ENCODE data around the gene PEX5L. TPM values are rescaled to one million over a fixed set of nuclear protein-coding genes. Genes with fewer than 3 reads are reported as not detected.

Gene PEX5L
- total and polyA plus RNA-seq, 2 donors (not counting 1 experiment from before 2014, with no cell fraction given) = not detected

DNA sequence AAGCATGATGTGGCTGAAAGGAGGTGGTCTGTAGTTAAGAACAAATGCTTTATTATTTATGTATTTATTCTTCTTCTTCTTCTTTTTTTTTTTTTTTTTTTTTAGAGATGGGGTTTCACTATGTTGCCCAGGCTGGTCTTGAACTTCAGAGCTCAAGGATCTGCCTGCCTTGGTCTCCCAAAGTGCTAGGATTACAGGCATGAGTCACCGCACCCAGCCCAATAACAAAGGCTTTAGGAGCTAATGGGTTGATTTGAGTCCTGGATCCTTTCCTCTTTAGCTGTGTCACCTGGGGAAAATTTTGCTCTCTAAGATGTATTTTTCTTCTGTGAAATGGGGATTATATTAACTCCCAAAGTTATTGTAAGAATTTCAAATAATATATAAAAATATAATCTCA is 168.8 kb downstream of the PEX5L start:
- no peak overlapping the region for H2AFZ ChIP-seq (ENCODE audit: insufficient read depth, low read depth, low read length, poor library complexity, severe bottlenecking)
- CTCF ChIA-PET = no interaction called here

GRCh38 chr3:179865861-179866505 is 170.8 kb downstream of the PEX5L start:
- Histone ChIP-seq H4K20me1 (ENCODE audit: control insufficient read depth, insufficient read depth, low read length, poor library complexity, severe bottlenecking) (no peaks in the 10 kb centered on the region), H3K9me3 (ENCODE audit: control extremely low read depth in 1 of 3, control insufficient read depth in 2 of 3, insufficient read depth in 1 of 3, low read length in 2 of 3) (no peaks in the 10 kb centered on the region), H3K27me3 (replicated peaks in 1 of 4; ENCODE audit: control extremely low read depth in 1 of 4, control insufficient read depth in 3 of 4, insufficient read depth in 4 of 4, low read length in 3 of 4) (no peaks in the 10 kb centered on the region), H3K9ac (ENCODE audit: low read length) (no peak overlapping the region), H2AFZ (ENCODE audit: insufficient read depth, low read depth, low read length, poor library complexity, severe bottlenecking) (no peak overlapping the region), H3K27ac (ENCODE audit: low read length in 2 of 2) (no peak overlapping the region), H3K4me1 (ENCODE audit: control insufficient read depth in 2 of 2, insufficient read depth in 2 of 2, low read length in 2 of 2) (no peaks in the 10 kb centered on the region), H3K79me2 (ENCODE audit: control insufficient read depth, insufficient read depth, low read length) (no peaks in the 10 kb centered on the region), H3K4me2 (replicated peaks; ENCODE audit: low read depth, low read length, poor library complexity, severe bottlenecking) (no peak overlapping the region), H3K36me3 (replicated peaks in 1 of 2; ENCODE audit: control extremely low read depth in 1 of 2, control insufficient read depth in 1 of 2, extremely low read depth in 1 of 2, insufficient read depth in 2 of 2, low read length in 1 of 2) (no peaks in the 10 kb centered on the region), H3K4me3 (ENCODE audit: control extremely low read depth in 1 of 5, extremely low read depth in 1 of 5, insufficient read depth in 1 of 5, low read depth in 2 of 5, low read length in 4 of 5) (no peak overlapping the region)
- Mint-ChIP-seq H3K4me1 (no peaks in the 10 kb centered on the region), H3K4me3 (no peak overlapping the region), H3K27ac (no peak overlapping the region), H3K9me3 (ENCODE audit: insufficient read depth) (no peaks in the 10 kb centered on the region), H3K27me3 (peaks cover 6% of the 10 kb centered on the region)
- WGBS (ENCODE audit: insufficient coverage) = 83% methylated on average over 1 of the region's 5 CpGs
- intact Hi-C loops (cut with micrococcal nuclease) = no loop called here
- DNase-seq (no peak), ATAC-seq (ENCODE audit: low read depth) (no peak)
- ChIA-PET CTCF (interaction anchor here (0.7 kb wide), 1 partner anchor 204 kb away, joined by 3 read pairs; no protein-coding TSS in a partner anchor), POLR2A (no interaction called here)
- TF ChIP-seq, protein P1, sequence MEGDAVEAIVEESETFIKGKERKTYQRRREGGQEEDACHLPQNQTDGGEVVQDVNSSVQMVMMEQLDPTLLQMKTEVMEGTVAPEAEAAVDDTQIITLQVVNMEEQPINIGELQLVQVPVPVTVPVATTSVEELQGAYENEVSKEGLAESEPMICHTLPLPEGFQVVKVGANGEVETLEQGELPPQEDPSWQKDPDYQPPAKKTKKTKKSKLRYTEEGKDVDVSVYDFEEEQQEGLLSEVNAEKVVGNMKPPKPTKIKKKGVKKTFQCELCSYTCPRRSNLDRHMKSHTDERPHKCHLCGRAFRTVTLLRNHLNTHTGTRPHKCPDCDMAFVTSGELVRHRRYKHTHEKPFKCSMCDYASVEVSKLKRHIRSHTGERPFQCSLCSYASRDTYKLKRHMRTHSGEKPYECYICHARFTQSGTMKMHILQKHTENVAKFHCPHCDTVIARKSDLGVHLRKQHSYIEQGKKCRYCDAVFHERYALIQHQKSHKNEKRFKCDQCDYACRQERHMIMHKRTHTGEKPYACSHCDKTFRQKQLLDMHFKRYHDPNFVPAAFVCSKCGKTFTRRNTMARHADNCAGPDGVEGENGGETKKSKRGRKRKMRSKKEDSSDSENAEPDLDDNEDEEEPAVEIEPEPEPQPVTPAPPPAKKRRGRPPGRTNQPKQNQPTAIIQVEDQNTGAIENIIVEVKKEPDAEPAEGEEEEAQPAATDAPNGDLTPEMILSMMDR (IDR thresholded peaks at IDR 0.05) = no peak
- TF ChIP-seq EZH2 (IDR thresholded peaks at IDR 0.05; ENCODE audit: borderline replicate concordance, insufficient read depth, low read depth, low read length, poor library complexity, severe bottlenecking) = no peak

More for the DNA sequence above, 168.8 kb downstream of the PEX5L start:
- Histone ChIP-seq H3K27ac (ENCODE audit: low read length in 2 of 2) (no peak overlapping the region), H3K79me2 (ENCODE audit: control insufficient read depth, insufficient read depth, low read length) (no peaks in the 10 kb centered on the region), H3K9ac (ENCODE audit: low read length) (no peak overlapping the region), H3K4me2 (replicated peaks; ENCODE audit: low read depth, low read length, poor library complexity, severe bottlenecking) (no peak overlapping the region), H3K36me3 (replicated peaks in 1 of 2; ENCODE audit: control extremely low read depth in 1 of 2, control insufficient read depth in 1 of 2, extremely low read depth in 1 of 2, insufficient read depth in 2 of 2, low read length in 1 of 2) (no peaks in the 10 kb centered on the region), H4K20me1 (ENCODE audit: control insufficient read depth, insufficient read depth, low read length, poor library complexity, severe bottlenecking) (no peaks in the 10 kb centered on the region), H3K4me1 (ENCODE audit: control insufficient read depth in 2 of 2, insufficient read depth in 2 of 2, low read length in 2 of 2) (no peaks in the 10 kb centered on the region), H3K9me3 (ENCODE audit: control extremely low read depth in 1 of 3, control insufficient read depth in 2 of 3, insufficient read depth in 1 of 3, low read length in 2 of 3) (no peaks in the 10 kb centered on the region), H3K4me3 (ENCODE audit: control extremely low read depth in 1 of 5, extremely low read depth in 1 of 5, insufficient read depth in 1 of 5, low read depth in 2 of 5, low read length in 4 of 5) (no peak overlapping the region), H3K27me3 (replicated peaks in 1 of 4; ENCODE audit: control extremely low read depth in 1 of 4, control insufficient read depth in 3 of 4, insufficient read depth in 4 of 4, low read length in 3 of 4) (no peaks in the 10 kb centered on the region)
- POLR2A ChIA-PET = no interaction called here
- Mint-ChIP-seq H3K27ac (no peak overlapping the region), H3K4me1 (no peaks in the 10 kb centered on the region), H3K9me3 (ENCODE audit: insufficient read depth) (no peaks in the 10 kb centered on the region), H3K4me3 (no peak overlapping the region), H3K27me3 (peaks cover 11% of the 10 kb centered on the region)
- TF ChIP-seq, protein P1 (IDR thresholded peaks at IDR 0.05) = no peak
- no peak for TF ChIP-seq EZH2 (IDR thresholded peaks at IDR 0.05; ENCODE audit: borderline replicate concordance, insufficient read depth, low read depth, low read length, poor library complexity, severe bottlenecking)
- ATAC-seq (ENCODE audit: low read depth) = no peak
- WGBS (ENCODE audit: insufficient coverage) = no CpG with 5 or more reads among the region's 1 CpG
- intact Hi-C loops (cut with micrococcal nuclease) = no loop called here
- DNase-seq = no peak
